Loucy (cell line): ENCODE data around the gene IQCE.

Source experiments
- EZH2phosphoT487 ChIP-seq: fragments of 200-600 bp; IDR thresholded peaks from 2 replicates; pipeline ENCODE4 v1.6.1; 2018; ENCODE audit warnings: antibody characterized with exemption, mild to moderate bottlenecking, moderate library complexity, borderline replicate concordance
- TF ChIP-seq, protein P1 (sequence below): fragments of 200-600 bp; sonication (generic); conservative IDR thresholded peaks from 2 replicates; pipeline ENCODE4 v1.5.1; 2014; ENCODE audit warnings: mild to moderate bottlenecking, antibody characterized with exemption, low read length

DNA sequence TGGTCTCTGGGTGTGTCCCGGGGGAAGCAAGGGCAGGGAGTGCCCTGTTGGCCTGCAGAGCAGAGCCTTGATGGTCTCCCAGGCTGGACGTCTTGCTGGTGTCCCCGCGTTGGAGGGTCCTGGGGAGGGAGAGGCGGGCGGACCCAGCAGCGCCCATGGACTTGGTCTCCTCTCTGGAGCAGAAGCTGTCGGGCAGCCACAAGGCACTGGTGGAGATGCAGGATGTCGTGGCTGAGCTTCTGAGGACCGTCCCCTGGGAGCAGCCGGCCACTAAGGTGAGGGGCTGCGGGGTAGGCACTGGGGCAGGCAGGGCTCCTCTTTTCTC, 93.9 kb downstream of the IQCE start:
- TF ChIP-seq, protein P1, sequence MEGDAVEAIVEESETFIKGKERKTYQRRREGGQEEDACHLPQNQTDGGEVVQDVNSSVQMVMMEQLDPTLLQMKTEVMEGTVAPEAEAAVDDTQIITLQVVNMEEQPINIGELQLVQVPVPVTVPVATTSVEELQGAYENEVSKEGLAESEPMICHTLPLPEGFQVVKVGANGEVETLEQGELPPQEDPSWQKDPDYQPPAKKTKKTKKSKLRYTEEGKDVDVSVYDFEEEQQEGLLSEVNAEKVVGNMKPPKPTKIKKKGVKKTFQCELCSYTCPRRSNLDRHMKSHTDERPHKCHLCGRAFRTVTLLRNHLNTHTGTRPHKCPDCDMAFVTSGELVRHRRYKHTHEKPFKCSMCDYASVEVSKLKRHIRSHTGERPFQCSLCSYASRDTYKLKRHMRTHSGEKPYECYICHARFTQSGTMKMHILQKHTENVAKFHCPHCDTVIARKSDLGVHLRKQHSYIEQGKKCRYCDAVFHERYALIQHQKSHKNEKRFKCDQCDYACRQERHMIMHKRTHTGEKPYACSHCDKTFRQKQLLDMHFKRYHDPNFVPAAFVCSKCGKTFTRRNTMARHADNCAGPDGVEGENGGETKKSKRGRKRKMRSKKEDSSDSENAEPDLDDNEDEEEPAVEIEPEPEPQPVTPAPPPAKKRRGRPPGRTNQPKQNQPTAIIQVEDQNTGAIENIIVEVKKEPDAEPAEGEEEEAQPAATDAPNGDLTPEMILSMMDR, result no peak
- TF ChIP-seq EZH2phosphoT487, result no peak
